Endothelial cell of hepatic sinusoid (primary cell): ENCODE data around the gene RBM20.
"Not testable (repeated sequence)": the region's sequence is repeated elsewhere in the genome, so short reads cannot be mapped to it uniquely, and the experiment has no call there.

Experiments used
- in situ Hi-C: cut with HindIII; loops from 2 replicates; pipeline ENCODE4 v1.10.0; 2017; ENCODE audit warnings: low sequenced_read_pairs

RBM20 gene

DNA sequence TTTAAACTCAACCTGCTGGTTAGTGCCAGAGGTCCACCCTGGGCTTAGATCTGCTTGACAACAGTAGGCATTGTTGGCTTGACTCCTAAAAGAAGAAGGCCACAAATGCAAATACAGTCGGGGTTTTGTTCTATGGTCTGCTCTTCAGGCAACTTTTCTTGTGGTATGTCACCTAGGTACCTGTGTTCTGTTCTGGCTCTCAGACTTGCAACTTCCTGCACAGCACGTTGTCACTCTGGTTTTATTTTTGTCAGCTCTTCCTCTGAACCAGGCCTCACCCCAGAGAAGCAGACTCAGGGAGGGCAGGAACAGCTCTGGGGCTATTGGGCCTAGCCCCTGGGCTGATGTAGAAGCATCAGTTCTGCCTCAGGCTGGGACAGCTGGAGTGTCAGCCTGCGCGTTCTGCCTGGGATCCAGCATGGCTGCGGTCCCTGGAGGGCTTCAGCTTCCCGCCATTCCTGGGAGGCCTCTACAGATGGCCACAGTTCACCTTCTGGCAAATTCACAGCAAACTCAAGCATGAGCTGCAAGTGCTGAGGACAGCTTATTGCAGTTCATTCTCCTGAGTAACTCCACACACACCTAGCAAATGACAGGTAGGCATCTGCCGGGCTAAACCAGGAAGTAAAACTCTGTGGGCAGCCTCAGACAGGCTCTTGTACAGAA is 216.6 kb downstream of the RBM20 start:
- in situ Hi-C loops, result no loop called here

DNA sequence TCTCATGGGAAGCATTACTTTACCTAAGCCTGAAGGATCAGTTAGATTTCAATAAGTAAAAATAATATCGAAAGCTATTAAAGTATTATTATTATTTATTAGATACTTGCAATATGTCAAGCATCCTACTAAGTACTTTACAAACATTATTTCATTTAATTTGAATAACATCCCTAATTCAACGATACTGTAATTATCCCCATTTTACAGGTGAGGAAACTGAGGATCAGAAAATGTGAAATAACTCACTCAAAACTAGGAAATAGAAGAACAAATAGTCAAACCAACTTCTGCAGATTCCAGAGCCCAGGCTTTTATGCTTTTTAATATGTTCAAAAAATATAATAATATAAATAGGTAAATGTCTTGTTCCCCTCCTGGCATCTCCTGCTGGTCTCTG is 217.3 kb downstream of the RBM20 start:
- in situ Hi-C loops, result no loop called here

DNA sequence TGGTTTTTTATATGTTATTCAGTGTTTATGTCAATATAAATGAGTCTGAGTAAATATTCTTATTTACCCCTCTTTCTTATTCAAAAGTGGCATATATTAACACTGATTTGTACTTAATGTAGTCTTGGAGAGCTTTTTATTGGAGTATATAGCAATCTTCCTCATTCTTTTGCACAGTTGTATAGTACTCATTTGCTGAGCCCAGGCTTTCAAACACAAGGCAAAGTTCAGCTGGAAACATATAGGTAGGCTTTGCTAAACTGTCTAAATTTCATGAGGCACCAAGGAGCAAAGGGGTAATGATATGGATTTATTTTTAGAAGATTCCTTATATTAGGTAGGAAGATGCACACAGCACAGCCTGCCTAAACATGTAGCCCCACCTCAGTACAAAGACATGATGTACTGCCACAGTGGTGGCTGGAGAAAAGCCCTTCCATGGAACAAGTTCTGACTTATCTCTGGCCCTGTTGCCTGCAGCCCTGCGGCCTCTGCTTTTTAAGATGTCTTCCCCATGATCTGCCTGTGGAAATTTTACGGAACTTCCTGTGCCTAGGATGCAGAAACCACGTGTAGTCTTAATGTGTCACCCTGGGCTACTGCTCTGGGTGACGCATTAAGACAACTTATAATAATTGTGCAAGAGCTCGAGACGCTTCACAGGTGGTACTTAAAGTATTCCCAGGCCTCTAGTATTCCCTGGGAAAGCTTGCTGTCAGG is 218.0 kb downstream of the RBM20 start:
- in situ Hi-C loops, result no loop called here

DNA sequence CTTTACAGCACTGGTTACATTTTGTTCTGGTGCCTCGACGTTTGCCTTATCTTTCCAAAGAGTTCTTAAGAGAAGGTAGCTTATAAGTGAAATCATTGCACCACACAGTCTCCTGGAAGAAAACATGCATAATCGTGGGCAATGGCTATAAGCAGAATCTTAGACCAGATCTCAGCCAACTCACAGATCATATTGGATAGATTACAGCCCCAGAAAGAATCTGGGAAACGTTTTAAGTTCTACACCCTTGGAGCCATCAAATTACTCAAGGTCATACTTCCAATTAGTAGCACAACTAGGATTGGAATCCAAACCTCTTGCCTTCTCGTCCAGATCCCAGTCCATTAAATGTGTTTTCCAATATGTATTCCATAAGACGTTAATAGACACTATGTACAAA is 218.8 kb downstream of the RBM20 start:
- in situ Hi-C loops, result no loop called here

DNA sequence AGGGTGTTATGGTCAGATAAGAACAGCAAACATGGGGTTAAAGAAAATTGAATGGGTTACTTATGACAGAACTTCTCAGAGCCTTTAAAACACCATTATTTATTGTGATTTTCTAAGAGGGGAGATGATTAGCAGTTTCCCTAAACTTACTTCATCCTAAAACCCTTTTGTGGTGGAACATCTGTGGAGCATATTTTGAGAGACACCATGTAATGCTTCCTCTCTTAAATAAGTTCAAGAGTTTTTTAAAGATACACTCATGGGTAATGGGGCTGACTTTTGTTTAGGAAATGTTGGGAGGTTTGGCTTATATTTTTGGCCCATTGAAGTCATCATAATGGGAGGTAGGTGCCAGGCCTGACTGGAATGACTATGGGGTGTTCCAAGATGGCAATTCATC is 219.2 kb downstream of the RBM20 start:
- in situ Hi-C loops, result no loop called here

DNA sequence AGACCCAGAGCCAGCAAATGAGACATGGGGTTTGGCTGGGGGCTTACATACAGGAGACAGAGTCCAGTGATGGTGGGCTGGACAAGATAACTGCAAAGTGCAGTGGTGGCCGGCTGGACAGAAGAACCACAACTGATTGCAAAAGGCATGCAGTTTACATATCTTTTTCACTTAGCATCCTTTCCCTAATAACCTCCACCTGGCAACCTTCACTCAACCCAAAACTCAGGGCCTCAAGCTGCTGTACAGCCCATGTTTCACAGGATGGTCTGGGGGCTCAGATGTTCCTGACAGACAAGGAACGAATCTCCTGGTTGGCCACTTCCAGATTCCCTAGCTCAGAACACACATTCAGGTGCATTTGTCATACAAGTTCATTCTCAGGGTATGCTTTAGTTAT is 219.8 kb downstream of the RBM20 start:
- in situ Hi-C loops, result no loop called here

DNA sequence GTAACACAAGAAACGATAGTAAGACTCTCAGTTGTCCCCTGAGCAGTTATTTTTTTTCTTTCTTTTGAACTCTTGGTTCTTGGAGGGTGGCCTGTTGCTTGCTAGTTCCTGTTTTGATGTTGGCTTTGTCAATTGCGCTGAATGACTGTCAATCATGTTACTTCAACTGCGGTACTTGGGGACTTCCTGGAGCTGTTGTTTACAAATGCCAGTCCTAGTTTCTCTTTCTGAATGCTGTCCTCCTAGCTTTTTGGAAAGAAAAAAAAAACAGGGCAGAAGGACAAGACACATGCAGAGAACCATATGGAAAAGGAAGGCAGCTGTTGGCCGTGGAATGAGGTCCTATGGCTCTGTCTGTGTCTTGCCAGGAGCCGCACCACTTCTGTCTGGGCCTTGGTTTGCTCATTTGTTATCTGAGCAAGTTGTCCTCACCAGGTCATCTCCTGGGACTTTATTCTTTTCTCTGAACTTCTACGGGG is 220.6 kb downstream of the RBM20 start:
- in situ Hi-C loops, result no loop called here

DNA sequence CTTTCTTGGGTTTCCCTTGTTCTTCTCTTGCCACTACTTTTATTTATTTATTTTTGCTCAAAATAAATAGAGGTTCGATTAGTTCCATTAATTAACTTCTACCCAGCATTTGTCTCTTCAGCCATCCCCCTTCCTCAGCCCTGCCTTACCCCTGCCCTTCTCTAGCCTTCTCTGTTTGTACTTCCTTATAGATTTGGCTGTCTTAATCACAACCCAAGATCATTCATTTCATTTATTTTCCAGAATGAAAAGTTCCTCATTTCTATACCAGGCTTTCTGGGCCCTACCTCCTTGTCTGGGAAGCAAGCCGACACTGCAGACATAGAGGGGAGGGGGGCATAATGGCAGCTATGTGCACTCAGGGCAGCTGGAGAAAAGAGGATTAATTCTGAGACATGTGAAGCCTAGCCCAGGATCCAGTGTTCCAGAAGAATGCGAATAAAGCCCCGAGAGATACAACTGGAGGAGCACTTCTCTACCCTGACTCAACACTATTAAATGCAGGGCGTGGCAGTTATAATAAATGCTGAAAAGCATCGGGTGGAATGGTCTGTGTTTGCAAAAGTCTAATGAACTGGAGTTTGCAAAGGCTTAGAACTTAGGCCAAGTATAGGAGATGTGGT is 221.2 kb downstream of the RBM20 start:
- in situ Hi-C loops, result no loop called here

DNA sequence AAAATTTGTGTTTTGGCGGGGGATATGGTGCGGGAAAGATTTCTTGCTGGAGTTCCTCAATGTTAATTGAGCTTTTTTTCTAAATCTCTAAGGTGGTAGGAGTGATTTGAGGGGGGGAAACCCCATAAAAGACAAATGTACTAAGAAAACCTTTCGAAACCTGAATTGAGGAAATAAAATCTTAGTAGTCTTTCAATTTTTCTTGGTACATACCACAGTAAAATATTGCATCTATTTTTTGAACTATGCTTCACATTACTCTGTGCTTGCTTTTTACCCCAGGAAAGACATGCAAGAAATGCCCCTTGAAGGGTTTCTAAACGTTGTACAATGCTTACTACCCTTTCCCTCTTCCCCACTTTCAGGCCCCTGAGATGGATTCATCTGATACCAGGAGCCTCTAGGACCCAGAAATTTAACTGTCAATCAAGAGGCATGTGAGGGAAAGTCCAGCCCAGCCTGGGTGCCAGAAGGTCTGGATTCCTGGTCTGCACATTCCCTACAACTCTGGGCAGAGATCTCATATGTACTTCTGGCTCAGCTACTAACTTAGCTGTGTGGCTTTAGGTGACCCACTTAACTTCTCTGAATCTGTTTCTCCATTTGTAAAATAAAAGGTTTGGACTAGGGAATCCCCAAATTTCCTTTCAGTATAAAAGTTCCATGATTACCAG is 221.8 kb downstream of the RBM20 start:
- in situ Hi-C loops, result no loop called here

DNA sequence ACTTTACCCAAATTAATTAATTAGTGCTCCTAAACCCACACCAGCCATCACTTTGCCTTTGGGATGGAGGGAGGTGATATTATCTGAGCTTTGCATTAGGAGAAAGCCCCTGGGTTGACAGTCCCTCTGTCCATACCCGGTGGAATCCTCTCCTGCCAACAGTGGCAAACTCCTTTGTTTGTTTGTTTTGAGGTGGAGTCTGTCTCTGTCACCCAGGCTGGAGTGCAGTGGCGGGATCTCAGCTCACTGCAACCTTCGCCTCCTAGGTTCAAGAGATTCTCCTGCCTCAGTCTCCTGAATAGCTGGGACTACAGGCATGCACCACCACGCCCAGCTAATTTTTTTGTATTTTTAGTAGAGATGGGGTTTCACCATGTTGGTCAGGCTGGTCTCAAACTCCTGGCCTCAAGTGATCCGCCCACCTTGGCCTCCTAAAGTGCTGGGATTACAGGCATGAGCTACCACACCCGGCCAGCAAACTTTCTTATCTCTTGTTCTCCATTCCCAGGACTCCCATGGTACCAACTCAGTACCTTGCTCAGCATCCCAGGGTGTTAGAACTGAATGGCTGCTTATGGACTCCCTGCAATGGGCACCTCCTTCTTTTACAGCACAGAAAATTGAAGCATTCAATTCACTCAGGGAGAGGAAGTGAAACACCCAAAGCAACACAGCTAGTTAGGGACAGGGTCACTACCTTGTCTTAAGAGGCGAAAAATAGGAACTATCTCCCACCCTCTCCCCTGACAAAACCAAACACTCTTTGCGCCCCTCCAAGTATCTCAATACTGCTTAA is 223.1 kb downstream of the RBM20 start:
- in situ Hi-C loops, result not testable (repeated sequence)

DNA sequence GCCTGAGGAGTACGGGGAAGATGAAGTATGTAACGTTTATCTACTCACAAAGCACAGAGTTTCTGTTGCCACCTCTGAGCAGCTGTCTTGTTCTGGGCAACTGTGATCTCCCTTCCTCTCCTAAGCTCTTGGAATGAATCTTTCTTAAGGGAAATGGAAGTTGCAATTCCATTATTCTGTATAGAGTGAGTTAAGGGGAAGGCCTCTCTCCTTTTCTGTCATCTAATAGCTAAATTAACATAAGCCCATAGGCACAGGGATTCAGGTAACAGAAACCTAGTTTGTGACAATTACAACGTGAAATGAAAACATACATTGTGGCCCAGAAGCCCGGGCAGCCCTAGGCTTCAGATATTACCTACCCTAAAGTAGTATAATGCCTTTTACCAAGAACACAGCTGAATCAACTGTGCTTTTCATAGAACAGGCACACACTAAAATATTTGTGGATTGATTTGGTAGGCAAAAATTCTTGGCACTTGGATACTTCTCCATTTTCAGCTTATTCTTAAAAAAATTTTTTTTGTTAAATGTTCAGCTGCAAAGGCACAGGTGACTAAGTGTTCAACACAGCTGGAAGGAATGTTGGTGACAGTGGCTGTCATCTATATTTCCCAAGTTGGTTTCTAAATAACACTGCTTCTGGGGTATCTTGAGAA is 223.8 kb downstream of the RBM20 start:
- in situ Hi-C loops, result no loop called here

DNA sequence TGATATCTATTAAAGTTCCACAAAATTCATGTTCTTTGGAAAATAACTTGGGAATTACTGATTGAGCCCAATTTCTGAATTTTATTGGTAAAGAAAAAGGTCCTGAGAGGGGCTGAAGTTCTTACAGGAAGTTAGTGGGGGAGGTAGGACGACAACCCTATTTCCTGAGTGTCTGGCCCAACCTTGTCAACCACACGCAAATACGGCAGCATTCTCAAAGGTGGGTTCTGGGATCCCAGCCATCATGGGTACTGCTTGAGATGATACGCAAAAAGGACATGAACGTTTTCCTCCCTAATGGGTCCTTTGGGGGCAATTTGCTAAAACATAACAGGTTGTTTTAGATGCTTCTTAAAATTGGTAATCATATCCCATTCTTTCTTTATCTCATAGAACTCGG is 224.8 kb downstream of the RBM20 start:
- in situ Hi-C loops, result no loop called here

DNA sequence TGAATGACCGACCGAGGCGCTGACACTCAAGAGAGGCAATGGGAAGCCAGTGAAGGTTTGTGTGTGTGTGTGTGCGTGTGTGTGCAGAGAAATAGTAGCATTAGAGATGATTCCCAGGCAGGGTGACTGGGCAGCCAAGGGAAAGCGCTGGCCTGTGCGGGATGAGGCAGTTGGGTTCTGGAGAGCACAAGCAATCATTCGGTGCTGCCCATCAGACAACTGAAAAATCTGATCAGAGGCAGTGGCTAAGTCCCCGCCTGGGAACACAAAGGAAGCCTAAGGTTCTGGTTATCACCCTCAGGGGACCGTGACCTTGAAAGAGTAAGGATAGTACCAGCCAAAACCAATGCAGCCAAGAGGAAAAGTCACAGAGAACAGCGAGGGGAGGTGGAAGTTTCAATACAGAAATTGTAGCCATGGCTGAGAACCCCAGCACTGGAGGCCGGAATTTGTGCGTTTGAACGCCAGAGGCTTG is 226.7 kb downstream of the RBM20 start:
- in situ Hi-C loops, result loop anchor here (10.0 kb wide), 1 partner anchor 206 kb away; no protein-coding TSS in a partner anchor

DNA sequence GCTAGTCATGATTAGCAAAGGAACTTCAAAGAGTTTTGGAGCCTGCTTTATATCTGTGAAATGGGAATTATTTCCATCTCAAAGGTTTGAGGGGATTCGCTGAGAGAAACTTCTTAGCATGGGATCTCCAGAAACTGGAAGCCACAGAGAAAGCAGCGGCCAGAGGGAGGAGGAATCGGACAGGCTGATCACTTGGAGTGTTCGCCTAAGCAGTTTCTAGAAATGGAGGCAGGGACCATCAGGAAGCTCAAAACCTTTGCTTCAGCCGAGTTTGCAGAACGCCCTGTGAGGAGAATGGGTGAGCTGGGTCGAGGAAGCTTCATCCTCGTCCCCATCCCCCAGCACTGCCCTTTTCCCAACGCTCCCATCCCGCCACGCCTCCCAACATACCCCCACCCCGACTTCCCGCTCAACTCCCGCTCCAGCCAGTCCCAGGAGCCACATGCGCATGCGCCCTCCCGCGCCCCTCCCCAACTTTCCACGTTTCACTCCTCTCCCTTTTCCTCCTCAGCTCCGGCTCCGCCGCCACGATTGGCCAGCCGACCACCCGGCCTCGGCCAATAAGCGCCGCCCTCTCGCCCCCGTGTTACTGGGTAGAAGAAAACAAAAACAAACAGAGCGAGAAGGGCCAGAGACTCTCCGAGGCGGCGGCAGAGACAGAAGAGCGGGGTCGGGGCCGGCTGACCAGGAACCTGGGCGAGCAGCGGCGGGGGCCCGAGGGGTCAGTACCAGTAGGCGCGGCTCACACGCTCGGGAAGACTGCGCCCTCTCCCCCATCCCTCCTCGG is 227.4 kb downstream of the RBM20 start, which contains the start of gene PDCD4:
TSS of gene PDCD4 (plus strand) at position 631 of the 787 bp plus-strand sequence. CDS start 4,100 bp downstream, outside the sequence.
- in situ Hi-C loops, result loop anchor here (10.0 kb wide), 1 partner anchor 207 kb away; no protein-coding TSS in a partner anchor

DNA sequence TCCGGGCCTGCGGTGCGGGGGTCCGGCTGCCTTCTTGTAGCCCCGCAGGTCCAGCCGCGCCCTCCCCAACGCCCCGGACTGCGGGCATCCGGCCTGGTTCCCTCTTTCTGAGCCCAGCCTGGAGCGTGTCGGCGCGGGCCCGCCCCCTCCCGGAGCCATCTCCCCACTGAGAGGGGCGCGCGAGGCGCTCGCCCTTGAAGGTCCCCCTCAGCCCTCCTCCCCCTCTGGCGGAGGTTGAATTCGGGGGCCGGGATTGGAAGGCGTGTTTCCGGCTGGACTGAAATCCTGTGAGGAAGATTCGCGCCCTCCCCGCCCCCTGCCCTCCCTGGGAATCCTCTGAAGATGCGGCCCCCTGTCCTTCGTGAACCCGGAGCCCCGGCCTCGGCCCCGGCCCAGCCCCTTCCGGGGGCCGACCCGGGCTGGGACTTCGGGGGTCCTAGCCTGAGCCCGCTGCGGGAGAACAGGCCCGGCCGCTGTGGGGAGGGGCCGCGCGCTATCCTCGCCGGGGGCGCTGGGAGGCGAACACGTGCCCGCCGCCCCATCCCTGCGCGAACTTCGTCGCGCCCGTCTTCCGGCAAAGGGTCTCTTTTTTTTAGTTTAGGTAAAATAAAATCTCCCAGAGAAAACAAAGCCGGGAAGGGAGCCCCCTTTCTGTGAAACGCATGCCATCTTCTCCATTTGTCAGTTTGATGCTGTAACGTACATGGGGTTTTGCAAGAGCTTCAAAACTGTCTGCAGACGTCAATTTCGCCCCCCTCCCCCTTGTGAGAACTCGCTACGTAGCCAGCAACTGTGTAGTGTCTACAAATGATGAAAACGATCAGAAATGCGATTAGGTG is 228.2 kb downstream of the RBM20 start:
- in situ Hi-C loops, result loop anchor here (10.0 kb wide), 1 partner anchor 208 kb away; no protein-coding TSS in a partner anchor

DNA sequence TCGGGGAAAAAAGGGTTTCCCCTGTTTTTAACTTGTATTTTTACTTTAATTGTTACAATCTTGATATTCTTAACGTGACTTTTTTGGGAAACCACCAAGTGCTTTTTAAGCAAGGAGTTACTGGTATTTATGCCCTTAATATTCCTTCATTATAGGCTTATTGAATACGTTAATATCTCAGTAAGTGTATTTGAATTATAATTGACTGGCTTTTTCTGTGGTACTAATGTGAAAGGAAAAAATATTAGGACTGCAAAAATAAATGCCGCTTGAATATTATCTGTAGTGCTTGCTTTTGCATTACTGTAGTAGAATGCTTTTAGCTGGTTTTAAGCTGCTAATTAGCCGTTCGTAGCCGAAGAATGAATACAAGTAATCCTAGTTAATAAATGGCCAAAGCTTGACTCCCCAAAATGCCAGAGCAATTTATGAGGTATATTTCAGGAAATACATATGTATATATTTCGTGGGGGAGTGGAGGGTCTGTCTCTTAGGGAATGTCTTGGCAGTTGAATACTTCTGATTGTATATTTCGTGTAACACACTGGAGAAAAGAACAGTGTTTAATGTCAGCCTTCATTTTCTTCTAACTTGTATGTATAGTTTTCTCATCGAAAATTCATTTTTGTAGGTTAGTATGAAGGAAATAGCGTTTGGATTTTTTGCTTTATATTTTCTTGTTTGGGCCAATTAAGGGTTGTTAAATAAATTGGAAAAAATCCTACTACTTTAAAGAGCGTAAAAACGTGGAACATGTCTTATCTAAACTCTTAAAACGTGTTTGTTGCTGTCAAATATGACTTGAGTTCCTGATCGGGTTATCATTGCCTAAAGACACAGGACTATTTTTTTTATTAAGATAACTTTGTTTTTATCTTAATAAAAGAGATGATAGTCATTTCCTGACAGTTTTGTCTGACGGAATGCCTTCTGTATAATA is 229.1 kb downstream of the RBM20 start:
- in situ Hi-C loops, result loop anchor here (10.0 kb wide), 1 partner anchor 208 kb away; no protein-coding TSS in a partner anchor

DNA sequence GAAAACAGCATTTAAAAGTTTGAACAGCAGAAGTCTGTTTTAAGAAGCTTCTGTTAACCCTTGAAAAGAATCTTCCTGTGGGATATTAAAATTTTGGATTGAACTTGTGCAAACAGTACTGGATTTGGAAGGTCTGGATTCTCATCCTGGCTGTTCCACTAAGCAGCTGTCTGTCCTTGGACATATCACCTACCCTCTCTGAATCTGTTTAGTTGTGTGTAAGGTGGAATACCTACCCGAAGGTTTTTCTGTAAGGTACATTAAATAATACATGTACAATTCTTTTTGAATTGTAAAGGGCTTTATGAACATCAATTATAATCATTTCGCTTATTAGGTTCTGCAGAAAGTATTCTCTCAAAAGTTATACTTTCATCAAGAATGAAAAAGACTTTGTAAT is 229.8 kb downstream of the RBM20 start:
- in situ Hi-C loops, result loop anchor here (10.0 kb wide), 1 partner anchor 209 kb away; no protein-coding TSS in a partner anchor
